GM12878 (cell line): ENCODE measurements around the gene HOXC13. TPM values are rescaled to one million over a fixed set of nuclear protein-coding genes. Genes with fewer than 3 reads are reported as not detected.

Experiments used
- ATAC-seq: fragments of 200-7000 bp; cut with Tn5 transposase; 3 replicates; pipeline ENCODE4 v1.9.1; 2020; ENCODE audit warnings: mild to moderate bottlenecking, moderate library complexity
- BruUV-seq: library from RNA; stranded (reverse); fragments of 400-500 nt; replicated peaks from 2 replicates; lab custom pipeline; 2021; lab: Mats Ljungman, UMichigan
- CTCF ChIA-PET: fragments of 300-600 bp; sonication (Branson Sonifier 250); formaldehyde crosslinking; extraction: SDS; loops from one replicate; lab custom pipeline; 2021; ENCODE audit warnings: inconsistent platforms; lab: Yijun Ruan, JAX
- POLR2A ChIA-PET: fragments of 350-600 bp; formaldehyde crosslinking; extraction: SDS; loops from one replicate; lab custom pipeline; 2021; ENCODE audit warnings: inconsistent platforms; lab: Charles Lee
- RAD21 ChIA-PET: fragments of 300-600 bp; sonication (Branson Sonifier 250); formaldehyde crosslinking; loops from one replicate; lab custom pipeline; 2023; ENCODE audit warnings: antibody characterized with exemption; ENCODE audit not compliant: unreplicated experiment; lab: Charles Lee
- SMC1A ChIA-PET: fragments of 300-600 bp; sonication (Branson Sonifier 250); formaldehyde crosslinking; loops from one replicate; lab custom pipeline; 2023; ENCODE audit not compliant: unreplicated experiment, uncharacterized antibody; lab: Charles Lee
- DNase-seq: peaks from one replicate; pipeline ENCODE4 v3.0.0-alpha.2; 2011; ENCODE audit warnings: low read depth, low spot score
- FAIRE-seq: peaks from 3 replicates; lab custom pipeline; 2011; peaks lifted over from hg19 to GRCh38; lab: Jason Lieb, UNC
- H2AFZ ChIP-seq: 2 replicates; pipeline ENCODE4 v1.6.0; 2011; ENCODE audit warnings: low read depth, low read length, control low read depth; ENCODE audit not compliant: control insufficient read depth
- H3K27ac ChIP-seq: 2 replicates; pipeline ENCODE4 v1.5.1; 2011; ENCODE audit warnings: control low read depth; ENCODE audit not compliant: control insufficient read depth, insufficient read depth
- H3K27me3 ChIP-seq, 2 experiments: replicated peaks in 1 of 2; 2 replicates each; pipeline versions ENCODE4 v1.6.0 to v1.6.1; 2011; ENCODE audit warnings: low read length in 1 of 2; ENCODE audit not compliant: control insufficient read depth in 2 of 2, insufficient read depth in 2 of 2
- H3K36me3 ChIP-seq, 2 experiments: 2 replicates each; pipeline ENCODE4 v1.5.1; 2011; ENCODE audit warnings: low read length in 1 of 2; ENCODE audit not compliant: control insufficient read depth in 2 of 2, insufficient read depth in 2 of 2
- H3K4me1 ChIP-seq: 2 replicates; pipeline ENCODE4 v1.6.1; 2011; ENCODE audit warnings: mild to moderate bottlenecking, low read length, moderate library complexity, mixed read lengths; ENCODE audit not compliant: control insufficient read depth, insufficient read depth
- H3K4me2 ChIP-seq: 2 replicates; pipeline ENCODE4 v1.6.0; 2011; ENCODE audit warnings: control low read depth; ENCODE audit not compliant: control insufficient read depth, insufficient read depth
- H3K4me3 ChIP-seq: fragments of 200-600 bp; sonication (generic); 2 replicates; pipeline ENCODE4 v1.5.1; 2016
- H3K79me2 ChIP-seq: 2 replicates; pipeline ENCODE4 v1.6.0; 2011; ENCODE audit warnings: low read length; ENCODE audit not compliant: control insufficient read depth, insufficient read depth
- H3K9ac ChIP-seq: 2 replicates; pipeline ENCODE4 v1.8.0; 2011; ENCODE audit warnings: low read length, control low read depth, mixed read lengths; ENCODE audit not compliant: control insufficient read depth, insufficient read depth
- H3K9me3 ChIP-seq: replicated peaks from 3 replicates; pipeline ENCODE4 v1.5.1; 2011; ENCODE audit warnings: mild to moderate bottlenecking, low read length; ENCODE audit not compliant: control insufficient read depth, insufficient read depth
- H4K20me1 ChIP-seq: 2 replicates; pipeline ENCODE4 v1.6.0; 2011; ENCODE audit not compliant: control insufficient read depth, insufficient read depth
- CREM ChIP-seq: IDR thresholded peaks from 2 replicates; pipeline ENCODE4 v1.6.1; 2014; ENCODE audit warnings: antibody characterized with exemption, low read depth
- EZH2 ChIP-seq: IDR thresholded peaks from 2 replicates; pipeline ENCODE4 v1.6.1; 2012; ENCODE audit warnings: low read depth, mild to moderate bottlenecking, control low read depth, inconsistent platforms, low read length, borderline replicate concordance; ENCODE audit not compliant: control insufficient read depth
- GABPA ChIP-seq: IDR thresholded peaks from 2 replicates; pipeline ENCODE4 v1.6.1; 2014; ENCODE audit warnings: antibody characterized with exemption, low read depth, mild to moderate bottlenecking, inconsistent platforms
- SP1 ChIP-seq: IDR thresholded peaks from one replicate; pipeline ENCODE4 v1.6.1; 2011; ENCODE audit warnings: low read depth, low read length
- SUZ12 ChIP-seq: fragments of 200-600 bp; sonication (generic); IDR thresholded peaks from one replicate; pipeline ENCODE4 v1.6.1; 2018; ENCODE audit warnings: antibody characterized with exemption, mild to moderate bottlenecking; ENCODE audit not compliant: unreplicated experiment
- TAF1 ChIP-seq: IDR thresholded peaks from 2 replicates; pipeline ENCODE4 v1.6.1; 2011; ENCODE audit warnings: mild to moderate bottlenecking, low read depth, low read length, borderline replicate concordance
- ZNF217 ChIP-seq: fragments of 450-650 bp; IDR thresholded peaks from 2 replicates; pipeline ENCODE4 v1.6.1; 2017; ENCODE audit warnings: antibody characterized with exemption, mild to moderate bottlenecking
- WGBS: methylation state at CpG from one replicate; pipeline ENCODE4 v1.1.6; 2016; ENCODE audit warnings: low lambda C conversion rate; ENCODE audit not compliant: insufficient replicate concordance, insufficient coverage; ENCODE audit errors: missing lambda C conversion rate; 5-methylcytosine and 5-hydroxymethylcytosine counted together
- in situ Hi-C: fragments of 300-500 bp; cut with MboI; formaldehyde crosslinking; loops from 9 replicates; pipeline ENCODE4 v1.14.3; 2018; ENCODE audit warnings: mixed read lengths
- intact Hi-C: fragments of 100-400 bp; cut with micrococcal nuclease; formaldehyde crosslinking; loops from one replicate; pipeline ENCODE4 v1.14.2; 2022; ENCODE audit not compliant: unreplicated experiment
- polyA plus RNA-seq, 11 experiments: library from polyadenylated mRNA; depleted of rRNA in 4 of 11; unstranded in 6 of 11; stranded (reverse) in 5 of 11; fragments of >200 nt; fragmentation: Nextera tagmentation in 4 of 11; fragmentation: Illumina TruSeq in 1 of 11; extraction: Ambion mirVana in 4 of 11; extraction: Trizol in 1 of 11; gene quantifications; 1 replicate in 1 of 11; 2 replicates in 10 of 11; pipeline versions ENCODE4 v1.2.1 to v1.2.3, GENCODE V29; 2011 to 2016; ENCODE audit warnings: inconsistent platforms in 2 of 11, missing spikeins in 2 of 11, low read depth in 1 of 11
- total RNA-seq, 4 experiments: library from RNA; depleted of rRNA in 3 of 4; stranded (reverse); fragments of >200 nt in 3 of 4; fragmentation: Illumina TruSeq in 1 of 4; extraction: Trizol in 1 of 4; gene quantifications; 2 replicates each; pipeline versions ENCODE4 v1.2.1 to v1.2.3, GENCODE V29; 2013 to 2021

The HOXC13 gene
- total and polyA plus RNA-seq, 10 of the 15 experiments (the other 5 are each of a cell fraction or from before 2014, with no cell fraction given) = not detected

DNA sequence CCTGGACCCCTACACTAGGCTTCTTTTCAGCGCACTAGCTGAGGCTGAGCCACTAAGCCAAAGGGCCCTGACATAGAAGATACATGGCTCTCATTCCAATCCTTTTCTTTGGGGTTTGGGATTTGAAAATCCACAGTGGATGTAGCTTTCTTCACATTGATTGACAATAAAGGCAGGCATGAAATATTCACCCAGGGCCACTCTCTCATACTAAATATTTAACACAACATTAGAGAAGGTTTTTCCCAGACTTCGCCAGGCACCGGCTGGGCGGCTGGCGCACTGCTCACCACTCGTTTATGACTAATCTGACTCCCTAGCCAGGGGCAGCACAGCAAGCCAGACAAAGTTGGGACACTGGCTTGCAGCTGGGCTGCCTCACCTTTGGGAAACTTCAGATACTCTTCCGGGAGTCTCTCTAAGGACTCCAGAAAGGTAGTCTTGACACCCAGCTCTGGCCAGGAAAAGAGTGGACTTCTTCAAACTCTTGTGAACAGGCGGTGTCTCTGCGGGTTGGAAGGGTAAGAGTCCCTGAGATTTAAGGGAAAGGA is 33.6 kb downstream of the HOXC13 start:
- CTCF ChIA-PET = no interaction called here
- Histone ChIP-seq H3K4me1 (no peaks in the 10 kb centered on the region; the same call in 1 of the 2 replicates), H3K9ac (no peak overlapping the region), H3K27ac (no peak overlapping the region), H4K20me1 (no peaks in the 10 kb centered on the region; the same call in 1 of the 2 replicates), H3K36me3 (no peaks in the 10 kb centered on the region), H3K4me3 (no peak overlapping the region), H3K9me3 (no peaks in the 10 kb centered on the region; the same call in 1 of the 3 replicates), H3K27me3 (peaks cover 27 to 38% of the 10 kb centered on the region in 2 experiments), H3K79me2 (no peaks in the 10 kb centered on the region), H3K4me2 (no peak overlapping the region), H2AFZ (no peak overlapping the region)
- no peak for TF ChIP-seq GABPA
- TF ChIP-seq SUZ12 = peak; percentile 67
- TF ChIP-seq ZNF217 = no peak
- no peak for TF ChIP-seq SP1
- TF ChIP-seq CREM = no peak
- POLR2A ChIA-PET = no interaction called here
- FAIRE-seq (no peak), ATAC-seq (no peak), DNase-seq (no peak)
- 65% methylated on average over 9 of the region's 9 CpGs for WGBS
- SMC1A ChIA-PET = no interaction called here
- RAD21 ChIA-PET = no interaction called here
- no TSS peak for BruUV-seq
- in situ Hi-C loops (no loop called here), intact Hi-C loops (no loop called here)

DNA sequence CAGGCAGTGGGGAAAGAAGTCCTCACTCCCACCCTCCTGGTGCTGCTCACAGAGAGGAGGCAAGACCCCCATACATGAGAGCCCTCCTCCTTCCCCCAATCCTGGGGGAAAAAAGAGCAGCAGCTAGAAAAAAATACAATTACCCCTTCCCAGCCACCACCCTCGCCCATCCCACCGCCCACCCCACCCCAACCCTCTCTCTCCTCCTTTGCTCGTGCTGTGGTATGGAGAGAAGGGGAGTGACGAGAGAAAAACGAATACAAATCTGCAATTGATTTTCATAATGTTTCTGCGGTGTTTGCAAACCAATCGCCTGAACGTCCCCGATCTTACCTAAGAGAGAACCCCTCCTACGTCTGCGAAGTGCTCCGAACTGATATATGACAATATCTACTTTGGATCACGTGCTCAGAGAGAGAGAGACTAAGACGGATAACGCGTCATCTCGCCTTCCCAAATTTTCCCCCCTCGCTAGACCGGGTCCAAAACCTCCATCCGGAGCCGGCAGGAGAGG is 34.1 kb downstream of the HOXC13 start, which contains the start of gene HOXC11:
Gene HOXC11, plus strand, starts transcription at position 405 of the 514 bp plus-strand sequence. CDS start 116 bp downstream, outside the sequence.
- peaks cover 5% of the 10 kb centered on the region for H3K4me1 ChIP-seq
- SMC1A ChIA-PET = no interaction called here
- TF ChIP-seq TAF1 (no peak), EZH2 (0 out of 2 replicates have a peak, but pooled peaks have one; percentile 34)
- TF ChIP-seq, all 136 proteins: peak for 1
- 47% methylated on average over 14 of the region's 21 CpGs for WGBS
- no peak for DNase-seq
- H3K36me3 ChIP-seq = no peaks in the 10 kb centered on the region
- ChIA-PET POLR2A (no interaction called here), CTCF (no interaction called here), RAD21 (no interaction called here)
- FAIRE-seq = no peak
- H3K79me2 ChIP-seq = no peaks in the 10 kb centered on the region
- no peak within 1 kb of the TSS for H3K4me3 ChIP-seq
- H2AFZ ChIP-seq = no peak within 1 kb of the TSS
- H3K9me3 ChIP-seq = no peaks in the 10 kb centered on the region; the same call in 1 of the 3 replicates
- H3K4me2 ChIP-seq = no peak within 1 kb of the TSS
- intact Hi-C loops (no loop called here), in situ Hi-C loops (no loop called here)
- H3K27me3 ChIP-seq = peaks cover 28 to 36% of the 10 kb centered on the region in 2 experiments
- H4K20me1 ChIP-seq = no peaks in the 10 kb centered on the region; the same call in 1 of the 2 replicates
- H3K9ac ChIP-seq = no peak within 1 kb of the TSS
- no peak for ATAC-seq
- no peak within 1 kb of the TSS for H3K27ac ChIP-seq
- no TSS peak for BruUV-seq
